Endothelial cell of umbilical vein (primary cell): ENCODE data around the gene C11orf87. TPM values are rescaled to one million over a fixed set of nuclear protein-coding genes. Genes with fewer than 3 reads are reported as not detected.

Experiments
- BruUV-seq: library from RNA; stranded (reverse); fragments of 400-500 nt; replicated peaks from 2 replicates; lab custom pipeline; 2021; lab: Mats Ljungman, UMichigan
- CTCF ChIA-PET: fragments of 300-600, 350-600 bp; sonication (Branson Sonifier 250); formaldehyde crosslinking; loops from one replicate; lab custom pipeline; 2021; ENCODE audit warnings: antibody characterized with exemption, inconsistent platforms; lab: Charles Lee
- POLR2A ChIA-PET: fragments of 300-600, 350-600 bp; sonication (Branson Sonifier 250); formaldehyde crosslinking; loops from one replicate; lab custom pipeline; 2021; ENCODE audit warnings: antibody characterized with exemption, inconsistent platforms; lab: Charles Lee
- DNase-seq: peaks from one replicate; pipeline ENCODE4 v3.0.0-alpha.2; 2011; ENCODE audit warnings: low read depth, low spot score
- FAIRE-seq: peaks from 2 replicates; lab custom pipeline; 2011; peaks lifted over from hg19 to GRCh38; lab: Jason Lieb, UNC
- H2AFZ ChIP-seq: 2 replicates; pipeline ENCODE4 v1.6.0; 2012; ENCODE audit warnings: low read depth, low read length, control low read depth, inconsistent platforms
- H3K27ac ChIP-seq: 2 replicates; pipeline ENCODE4 v1.5.1; 2011; ENCODE audit warnings: low read depth, mild to moderate bottlenecking, control low read depth, low read length, moderate library complexity; ENCODE audit not compliant: insufficient read depth
- H3K27me3 ChIP-seq, 2 experiments: 2 replicates each; pipeline versions ENCODE4 v1.6.0 to v1.6.1; 2011; ENCODE audit warnings: low read length in 2 of 2, mixed read lengths in 1 of 2; ENCODE audit not compliant: control insufficient read depth in 2 of 2, insufficient read depth in 2 of 2
- H3K36me3 ChIP-seq, 2 experiments: 2 replicates in 1 of 2; 3 replicates in 1 of 2; pipeline ENCODE4 v1.5.1; 2011; ENCODE audit warnings: low read length in 2 of 2, mild to moderate bottlenecking in 1 of 2, moderate library complexity in 1 of 2; ENCODE audit not compliant: control insufficient read depth in 2 of 2, insufficient read depth in 2 of 2; ENCODE audit errors: extremely low read depth in 1 of 2
- H3K4me1 ChIP-seq: 3 replicates; pipeline ENCODE4 v1.5.1; 2011; ENCODE audit warnings: mild to moderate bottlenecking, low read length; ENCODE audit not compliant: control insufficient read depth, insufficient read depth; ENCODE audit errors: extremely low read depth
- H3K4me2 ChIP-seq: 2 replicates; pipeline ENCODE4 v1.6.1; 2011; ENCODE audit warnings: low read length, control low read depth, mixed read lengths; ENCODE audit not compliant: insufficient read depth
- H3K4me3 ChIP-seq, 3 experiments: fragments of 200-600 bp in 1 of 3; sonication (generic), shearing (Covaris generic) in 1 of 3; replicated peaks in 1 of 3; 2 replicates each; pipeline ENCODE4 v1.5.1; 2011 to 2016; ENCODE audit warnings: control low read depth in 3 of 3, low read length in 3 of 3, mild to moderate bottlenecking in 2 of 3, inconsistent platforms in 1 of 3, low read depth in 1 of 3, moderate library complexity in 1 of 3; ENCODE audit not compliant: insufficient read depth in 1 of 3
- H3K79me2 ChIP-seq: 2 replicates; pipeline ENCODE4 v1.6.0; 2012; ENCODE audit warnings: low read length, inconsistent platforms; ENCODE audit not compliant: control insufficient read depth, insufficient read depth
- H3K9ac ChIP-seq: replicated peaks from 2 replicates; pipeline ENCODE3; 2011; ENCODE audit warnings: low read length, control low read depth; ENCODE audit not compliant: insufficient read depth; ENCODE audit errors: extremely low read depth
- H3K9me1 ChIP-seq: replicated peaks from 3 replicates; pipeline ENCODE4 v1.6.0; 2011; ENCODE audit warnings: mild to moderate bottlenecking, low read length; ENCODE audit not compliant: control insufficient read depth, insufficient read depth; ENCODE audit errors: extremely low read depth
- H3K9me3 ChIP-seq: replicated peaks from 2 replicates; pipeline ENCODE4 v1.5.1; 2012; ENCODE audit warnings: low read length, inconsistent platforms; ENCODE audit not compliant: control insufficient read depth, insufficient read depth
- H4K20me1 ChIP-seq: replicated peaks from 2 replicates; pipeline ENCODE3; 2011; ENCODE audit warnings: mild to moderate bottlenecking, low read length; ENCODE audit not compliant: control insufficient read depth, insufficient read depth; ENCODE audit errors: extremely low read depth
- CTCF ChIP-seq, 2 donors: IDR thresholded peaks; 1 replicate in 1 of 2; 2 replicates in 1 of 2; pipeline ENCODE4 v1.5.1; 2011; ENCODE audit warnings: low read length in 2 of 2, mild to moderate bottlenecking in 2 of 2, moderate library complexity in 2 of 2, control low read depth in 1 of 2, inconsistent platforms in 1 of 2, low read depth in 1 of 2; ENCODE audit not compliant: insufficient read depth in 1 of 2; ENCODE audit errors: extremely low read depth in 1 of 2
- FOS ChIP-seq: IDR thresholded peaks from 2 replicates; pipeline ENCODE4 v1.6.1; 2011; ENCODE audit warnings: mild to moderate bottlenecking, low read length, moderate library complexity, borderline replicate concordance; ENCODE audit not compliant: insufficient read depth
- JUN ChIP-seq: IDR thresholded peaks from 2 replicates; pipeline ENCODE4 v1.6.1; 2011; ENCODE audit warnings: borderline replicate concordance, low read depth; ENCODE audit not compliant: insufficient read length, insufficient read depth
- MYC ChIP-seq: IDR thresholded peaks from one replicate; pipeline ENCODE4 v1.6.1; 2011; ENCODE audit warnings: mild to moderate bottlenecking, low read depth, low read length
- POLR2AphosphoS5 ChIP-seq: IDR thresholded peaks from 2 replicates; pipeline ENCODE4 v1.6.1; 2012; ENCODE audit warnings: low read depth, mild to moderate bottlenecking, control low read depth, low read length, moderate library complexity; ENCODE audit not compliant: insufficient read depth
- dilution Hi-C: fragments of 300-500 bp; cut with MboI; formaldehyde crosslinking; loops from one replicate; pipeline ENCODE4 v1.15.0; 2019; ENCODE audit warnings: low sequenced_read_pairs; ENCODE audit not compliant: extremely low pct_ligation_motif_present
- intact Hi-C: fragments of 100-400 bp; cut with micrococcal nuclease; formaldehyde crosslinking; loops from one replicate; pipeline ENCODE4 v1.10.0; 2022
- polyA plus RNA-seq, 4 experiments: library from polyadenylated mRNA; depleted of rRNA in 3 of 4; stranded (reverse) in 3 of 4; unstranded in 1 of 4; fragments of >200 nt; gene quantifications; 2 replicates each; pipeline versions ENCODE4 v1.2.1 to v1.2.3, GENCODE V29; 2011 to 2012; ENCODE audit warnings: missing spikeins in 1 of 4
- total RNA-seq: library from RNA; stranded (reverse); gene quantifications from 2 replicates; pipeline ENCODE4 v1.2.3, GENCODE V29; 2021

C11orf87 gene
- total and polyA plus RNA-seq, 2 donors (not counting 3 experiments of a cell fraction or from before 2014, with no cell fraction given): not detected

- POLR2A ChIA-PET: no interaction called here
- no peaks in the 10 kb centered on the region for H3K4me1 ChIP-seq
- FAIRE-seq (no peak), DNase-seq (no peak)
- H3K9me1 ChIP-seq: no peaks in the 10 kb centered on the region
- H3K4me3 ChIP-seq: no peak overlapping the region
- H3K27me3 ChIP-seq: no peaks in the 10 kb centered on the region
- no TSS peak for BruUV-seq
- H3K9me3 ChIP-seq: no peaks in the 10 kb centered on the region
- intact Hi-C loops (no loop called here), dilution Hi-C loops (no loop called here)
- TF ChIP-seq FOS (no peak), JUN (no peak), CTCF (IDR thresholded peaks at IDR 0.05; ENCODE audit: extremely low read depth in 1 of 2, insufficient read depth in 1 of 2, low read depth in 1 of 2, low read length in 2 of 2) (no peak), POLR2AphosphoS5 (no peak)
- H3K9ac ChIP-seq: no peak overlapping the region
- H3K4me2 ChIP-seq: no peak overlapping the region
- no peak overlapping the region for H3K27ac ChIP-seq
- CTCF ChIA-PET: no interaction called here
- H2AFZ ChIP-seq: no peak overlapping the region
- H3K36me3 ChIP-seq: no peaks in the 10 kb centered on the region
- H4K20me1 ChIP-seq: no peaks in the 10 kb centered on the region
- H3K79me2 ChIP-seq: no peaks in the 10 kb centered on the region
These were observed 44.0 kb upstream of the C11orf87 start for GRCh38 chr11:109378034-109378433.

DNA sequence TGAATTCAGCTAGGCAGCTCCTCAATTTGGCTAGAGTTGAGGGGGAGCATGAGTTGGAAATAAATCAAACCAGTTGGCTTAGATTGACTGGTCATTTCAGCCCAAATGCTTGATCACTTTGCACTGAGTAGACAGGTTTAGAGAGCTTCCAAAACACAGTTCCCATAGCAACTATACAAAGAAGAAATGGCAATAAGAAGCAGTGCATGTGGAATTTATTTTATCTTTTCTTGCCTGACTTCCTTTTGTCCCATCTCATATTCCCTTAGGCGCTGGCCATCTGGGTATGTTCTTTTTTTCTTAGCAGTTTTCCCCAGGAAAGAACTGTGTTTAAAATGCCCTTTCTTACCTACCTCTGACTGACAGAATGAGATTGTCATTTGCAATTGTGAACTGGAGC, 38.7 kb upstream of the C11orf87 start:
- FAIRE-seq: no peak
- CTCF ChIA-PET: no interaction called here
- H3K4me3 ChIP-seq: no peak overlapping the region
- no peak for DNase-seq
- H3K27me3 ChIP-seq: no peaks in the 10 kb centered on the region
- H2AFZ ChIP-seq: no peak overlapping the region
- H3K9ac ChIP-seq: no peak overlapping the region
- TF ChIP-seq MYC: no peak
- no peaks in the 10 kb centered on the region for H3K9me1 ChIP-seq
- POLR2A ChIA-PET: no interaction called here
- H3K4me2 ChIP-seq: no peak overlapping the region
- H3K4me1 ChIP-seq: no peaks in the 10 kb centered on the region
- intact Hi-C loops (no loop called here), dilution Hi-C loops (no loop called here)
- no peaks in the 10 kb centered on the region for H4K20me1 ChIP-seq
- no peaks in the 10 kb centered on the region for H3K9me3 ChIP-seq
- no peak overlapping the region for H3K27ac ChIP-seq
- no TSS peak for BruUV-seq
- no peaks in the 10 kb centered on the region for H3K79me2 ChIP-seq
- H3K36me3 ChIP-seq: no peaks in the 10 kb centered on the region
